Measurements from ENCODE around the gene LIFR.

- TF ChIP-seq CTCF (IDR thresholded peaks at IDR 0.05) = no peak
- no peak for TF ChIP-seq REST (IDR thresholded peaks at IDR 0.05; ENCODE audit: insufficient read depth in 1 of 2, low read depth in 2 of 2, low read length in 1 of 2)
- no peak for TF ChIP-seq POLR2AphosphoS5 (IDR thresholded peaks at IDR 0.05; ENCODE audit: low read depth, low read length)
- TF ChIP-seq SIN3A (IDR thresholded peaks at IDR 0.05; ENCODE audit: borderline replicate concordance, insufficient read depth, low read depth, low read length) = no peak
- TF ChIP-seq TCF7L2 (IDR thresholded peaks at IDR 0.05; ENCODE audit: low read depth, low read length) = no peak
Observed at GRCh38 chr5:38574009-38574408, 17.6 kb upstream of the LIFR start.
